AG08396 (cell line): ENCODE data around the gene OR7A5.
"Not testable (repeated sequence)": the region's sequence is repeated elsewhere in the genome, so short reads cannot be mapped to it uniquely, and the experiment has no call there.

Source experiments
- DNase-seq: peaks from one replicate; pipeline ENCODE4 v3.0.0; 2012; ENCODE audit warnings: low spot score, mixed read lengths

OR7A5 gene

GRCh38 chr19:14835011-14835410 lies at the start of gene OR7A5, which contains the start of gene OR7C1:
TSS of gene OR7A5 (minus strand) at chr19:14835185. CDS start at chr19:14828241, 6,944 bp downstream.
TSS of gene OR7C1 (minus strand) at chr19:14835185. CDS start at chr19:14800136, 35,049 bp downstream.
- no peak for DNase-seq

GRCh38 chr19:14871619-14872230 lies 36.7 kb upstream of the OR7A5 start:
- peak; percentile 8 for DNase-seq

GRCh38 chr19:14868497-14868896 lies 33.5 kb upstream of the OR7A5 start:
- DNase-seq: no peak

GRCh38 chr19:14848822-14849221 lies 13.8 kb upstream of the OR7A5 start, which contains the start of gene OR7A10:
TSS of gene OR7A10 (minus strand) at chr19:14848922. CDS start at chr19:14841877, 7,045 bp downstream.
- no peak for DNase-seq

- no peak for DNase-seq
Measured at GRCh38 chr19:14843578-14843977, 8.6 kb upstream of the OR7A5 start.

- DNase-seq: no peak
Measured at GRCh38 chr19:14843169-14843568, 8.2 kb upstream of the OR7A5 start.

- DNase-seq: no peak
Measured at GRCh38 chr19:14840206-14840605, 5.2 kb upstream of the OR7A5 start.

- no peak for DNase-seq
Measured at GRCh38 chr19:14837391-14837790, 2.4 kb upstream of the OR7A5 start.

GRCh38 chr19:14830702-14831101 lies 4.3 kb downstream of the OR7A5 start:
- no peak for DNase-seq

GRCh38 chr19:14826006-14826405 lies 9.0 kb downstream of the OR7A5 start:
- no peak for DNase-seq

- no peak for DNase-seq
Measured at GRCh38 chr19:14821937-14822336, 13.0 kb downstream of the OR7A5 start.

- no peak for DNase-seq
Measured at GRCh38 chr19:14818588-14818987, 16.4 kb downstream of the OR7A5 start.

GRCh38 chr19:14817052-14817451 lies 17.9 kb downstream of the OR7A5 start:
- DNase-seq: no peak

GRCh38 chr19:14814982-14815652 lies 19.9 kb downstream of the OR7A5 start:
- DNase-seq: no peak

GRCh38 chr19:14809272-14810057 lies 25.5 kb downstream of the OR7A5 start:
- no peak for DNase-seq

GRCh38 chr19:14804765-14805164 lies 30.2 kb downstream of the OR7A5 start:
- no peak for DNase-seq

GRCh38 chr19:14798760-14799159 lies 36.2 kb downstream of the OR7A5 start:
- no peak for DNase-seq

- DNase-seq: no peak
Measured at GRCh38 chr19:14796021-14796420, 39.0 kb downstream of the OR7A5 start.

GRCh38 chr19:14795078-14795721 lies 39.8 kb downstream of the OR7A5 start:
- DNase-seq: no peak

- DNase-seq: not testable (repeated sequence)
Measured at GRCh38 chr19:14792250-14792649, 42.7 kb downstream of the OR7A5 start.

- no peak for DNase-seq
Measured at GRCh38 chr19:14786421-14786851, 48.5 kb downstream of the OR7A5 start.

GRCh38 chr19:14785102-14785793 lies 49.7 kb downstream of the OR7A5 start:
- not testable (repeated sequence) for DNase-seq
